HepG2 (cell line): ENCODE measurements around the gene EPS8L3. TPM values are rescaled to one million over a fixed set of nuclear protein-coding genes. Genes with fewer than 3 reads are reported as not detected.

Source experiments
- ATAC-seq: fragments of 200-7000 bp; cut with Tn5 transposase; 3 replicates; pipeline ENCODE4 v1.9.1; 2020; ENCODE audit warnings: mild to moderate bottlenecking, moderate library complexity
- BruUV-seq: library from RNA; stranded (reverse); fragments of 400-500 nt; replicated peaks from 2 replicates; lab custom pipeline; 2021; lab: Mats Ljungman, UMichigan
- CTCF ChIA-PET: fragments of 300-600 bp; formaldehyde crosslinking; extraction: SDS; loops from one replicate; lab custom pipeline; 2021; ENCODE audit warnings: low total read pairs, inconsistent platforms, low intra/inter-chr PET ratio; lab: Yijun Ruan, JAX
- POLR2A ChIA-PET: fragments of 350-600 bp; sonication (Branson Sonifier 250); formaldehyde crosslinking; loops from one replicate; lab custom pipeline; 2020; ENCODE audit warnings: antibody characterized with exemption, inconsistent platforms; lab: Yijun Ruan, JAX
- DNase-seq: peaks from one replicate; pipeline ENCODE4 v3.0.0-alpha.2; 2015; ENCODE audit warnings: low spot score
- FAIRE-seq: peaks from 3 replicates; lab custom pipeline; 2011; peaks lifted over from hg19 to GRCh38; lab: Jason Lieb, UNC
- H2AFZ ChIP-seq: one replicate; pipeline ENCODE4 v1.6.1; 2011; ENCODE audit warnings: low read length, inconsistent platforms
- H3K27ac ChIP-seq: fragments of 300-600 bp; 3 replicates; pipeline ENCODE4 v1.8.0; 2011; ENCODE audit warnings: mixed run types, mild to moderate bottlenecking, mixed read lengths, low read length, inconsistent platforms; ENCODE audit not compliant: insufficient read depth; ENCODE audit errors: extremely low read length
- H3K27me3 ChIP-seq, 2 experiments: fragments of 200-600 bp in 1 of 2; 2 replicates in 1 of 2; 3 replicates in 1 of 2; pipeline versions ENCODE4 v1.6.0 to v1.8.0; 2011; ENCODE audit warnings: low read length in 2 of 2, mild to moderate bottlenecking in 2 of 2, moderate library complexity in 2 of 2, inconsistent platforms in 1 of 2; ENCODE audit not compliant: insufficient read depth in 2 of 2, control insufficient read depth in 1 of 2
- H3K36me3 ChIP-seq, 2 experiments: fragments of 200-600 bp in 1 of 2; replicated peaks in 1 of 2; 2 replicates in 1 of 2; 3 replicates in 1 of 2; pipeline versions ENCODE4 v1.5.1 to v1.8.0; 2011; ENCODE audit warnings: low read length in 2 of 2, inconsistent platforms in 1 of 2; ENCODE audit not compliant: insufficient read depth in 2 of 2, control insufficient read depth in 1 of 2
- H3K4me1 ChIP-seq: 2 replicates; pipeline ENCODE4 v1.5.1; 2012; ENCODE audit warnings: low read length, inconsistent platforms; ENCODE audit not compliant: insufficient read depth
- H3K4me2 ChIP-seq: 2 replicates; pipeline ENCODE4 v1.6.0; 2011; ENCODE audit warnings: low read depth, low read length, inconsistent platforms
- H3K4me3 ChIP-seq, 3 experiments: fragments of 200-600 bp in 1 of 3; sonication (generic), shearing (Covaris generic) in 1 of 3; replicated peaks in 1 of 3; 2 replicates each; pipeline ENCODE4 v1.5.1; 2011 to 2016; ENCODE audit warnings: low read length in 3 of 3, inconsistent platforms in 2 of 3, low read depth in 2 of 3, mild to moderate bottlenecking in 2 of 3, control low read depth in 1 of 3, mixed read lengths in 1 of 3; ENCODE audit not compliant: insufficient read depth in 1 of 3
- H3K79me2 ChIP-seq: one replicate; pipeline ENCODE4 v1.6.1; 2011; ENCODE audit warnings: low read length, inconsistent platforms; ENCODE audit not compliant: insufficient read depth
- H3K9ac ChIP-seq: 2 replicates; pipeline ENCODE4 v1.6.0; 2011; ENCODE audit warnings: mild to moderate bottlenecking, low read depth, low read length, inconsistent platforms; ENCODE audit not compliant: insufficient read depth
- H3K9me3 ChIP-seq: 2 replicates; pipeline ENCODE4 v1.5.1; 2012; ENCODE audit warnings: mild to moderate bottlenecking, low read length
- H4K20me1 ChIP-seq: 2 replicates; pipeline ENCODE4 v1.6.0; 2011; ENCODE audit warnings: inconsistent platforms, mild to moderate bottlenecking, low read length, moderate library complexity; ENCODE audit not compliant: insufficient read depth
- ARID5B ChIP-seq: IDR thresholded peaks from 2 replicates; pipeline ENCODE4 v1.4.0; 2020; ENCODE audit warnings: mild to moderate bottlenecking, missing genetic modification reagents
- CREM ChIP-seq, 2 experiments: sonication (generic) in 1 of 2; formaldehyde crosslinking in 1 of 2; IDR thresholded peaks; 2 replicates each; pipeline versions ENCODE4 v1.4.0 to v1.6.1; 2016 to 2020; ENCODE audit warnings: antibody characterized with exemption in 1 of 2, mild to moderate bottlenecking in 1 of 2, missing genetic modification reagents in 1 of 2
- CSRNP1 ChIP-seq: sonication (generic); formaldehyde crosslinking; IDR thresholded peaks from 2 replicates; pipeline ENCODE4 v1.8.1; 2023; ENCODE audit warnings: mild to moderate bottlenecking, missing genetic modification reagents
- E2F1 ChIP-seq: sonication (generic); formaldehyde crosslinking; IDR thresholded peaks from 2 replicates; pipeline ENCODE4 v1.5.0; 2020; ENCODE audit warnings: missing genetic modification reagents
- ETV5 ChIP-seq: IDR thresholded peaks from 2 replicates; pipeline ENCODE4 v1.6.1; 2018; ENCODE audit warnings: missing biosample characterization, missing genetic modification reagents, inconsistent platforms, borderline replicate concordance
- HMG20A ChIP-seq: IDR thresholded peaks from 2 replicates; pipeline ENCODE4 v1.6.1; 2016; ENCODE audit warnings: borderline replicate concordance
- IRF2 ChIP-seq: IDR thresholded peaks from 2 replicates; pipeline ENCODE4 v1.6.1; 2018; ENCODE audit warnings: missing genetic modification reagents, missing compliant biosample characterization
- KDM3A ChIP-seq: IDR thresholded peaks from 2 replicates; pipeline ENCODE4 v1.6.1; 2018; ENCODE audit warnings: low read depth, missing compliant biosample characterization
- MED1 ChIP-seq: sonication (generic); formaldehyde crosslinking; IDR thresholded peaks from 2 replicates; pipeline ENCODE4 v1.4.0; 2020; ENCODE audit warnings: missing genetic modification reagents
- MEF2D ChIP-seq: sonication (generic); formaldehyde crosslinking; IDR thresholded peaks from 2 replicates; pipeline ENCODE4 v1.5.1; 2020; ENCODE audit warnings: mild to moderate bottlenecking, missing genetic modification reagents
- MEIS2 ChIP-seq: sonication (generic); formaldehyde crosslinking; IDR thresholded peaks from 2 replicates; pipeline ENCODE4 v1.9.0; 2021; ENCODE audit warnings: mild to moderate bottlenecking, missing genetic modification reagents
- RBM22 ChIP-seq: fragments of 200-400 bp; formaldehyde crosslinking; optimal IDR thresholded peaks from 2 replicates; pipeline ENCODE3; 2017; ENCODE audit warnings: mild to moderate bottlenecking, low read length, moderate library complexity
- ZNF274 ChIP-seq: sonication (generic); formaldehyde crosslinking; IDR thresholded peaks from 2 replicates; pipeline ENCODE4 v1.5.1; 2020; ENCODE audit warnings: mild to moderate bottlenecking, missing genetic modification reagents
- ZNF337 ChIP-seq: sonication (generic); formaldehyde crosslinking; IDR thresholded peaks from 2 replicates; pipeline ENCODE4 v1.5.1; 2020; ENCODE audit warnings: missing genetic modification reagents, low read depth, mild to moderate bottlenecking, borderline replicate concordance
- ZNF547 ChIP-seq: sonication (generic); formaldehyde crosslinking; IDR thresholded peaks from 2 replicates; pipeline ENCODE4 v1.5.1; 2020; ENCODE audit warnings: mild to moderate bottlenecking, missing genetic modification reagents
- WGBS: methylation state at CpG from one replicate; pipeline ENCODE4 v1.1.6; 2017; ENCODE audit warnings: low lambda C conversion rate; 5-methylcytosine and 5-hydroxymethylcytosine counted together
- in situ Hi-C: cut with HindIII; loops from 2 replicates; pipeline ENCODE4 v1.10.0; 2017; ENCODE audit warnings: low pct_unique_long_range_greater_than_20kb; ENCODE audit not compliant: extremely low pct_ligation_motif_present
- intact Hi-C: fragments of 100-400 bp; cut with micrococcal nuclease; formaldehyde crosslinking; loops from one replicate; pipeline ENCODE4 v1.10.0; 2022; ENCODE audit not compliant: unreplicated experiment
- polyA plus RNA-seq, 8 experiments: library from polyadenylated mRNA; depleted of rRNA in 3 of 8; stranded (reverse) in 7 of 8; unstranded in 1 of 8; fragments of >200 nt; fragmentation: Illumina TruSeq in 4 of 8; extraction: Trizol in 4 of 8; gene quantifications; 2 replicates each; pipeline versions ENCODE4 v1.2.1 to v1.2.3, GENCODE V29; 2011 to 2016; ENCODE audit warnings: low read depth in 4 of 8, missing spikeins in 1 of 8, mixed read lengths in 1 of 8; ENCODE audit not compliant: insufficient read depth in 1 of 8
- total RNA-seq, 5 experiments: library from RNA; depleted of rRNA; stranded (reverse); fragments of >200 nt; fragmentation: Illumina TruSeq; extraction: Trizol; gene quantifications; 2 replicates each; pipeline ENCODE4 v1.2.3, GENCODE V29; 2016; ENCODE audit warnings: low read depth in 1 of 5

The EPS8L3 gene
- total and polyA plus RNA-seq, 2 of the 13 experiments (the other 11 are each of a cell fraction or from before 2014, with no cell fraction given), result 18.2 to 106 TPM

- Histone ChIP-seq H3K9ac (peak overlapping the region; percentile 39), H3K27me3 (no peaks in the 10 kb centered on the region), H3K4me1 (peaks cover 82% of the 10 kb centered on the region), H3K27ac (peak overlapping the region; percentile 60), H3K4me3 (peak overlapping the region in 2 of 3 experiments; percentile 1 to 54; a peak in 3 of 6 replicates), H2AFZ (peak overlapping the region; percentile 31), H4K20me1 (no peaks in the 10 kb centered on the region), H3K4me2 (peak overlapping the region; percentile 69), H3K36me3 (no peaks in the 10 kb centered on the region), H3K79me2 (no peaks in the 10 kb centered on the region), H3K9me3 (no peaks in the 10 kb centered on the region)
- WGBS, result 22% methylated on average over 9 of the region's 12 CpGs
- BruUV-seq, result no TSS peak
- DNase-seq, result peak; percentile 70
- ATAC-seq, result peak; percentile 68
- ChIA-PET CTCF (interaction anchor here (1.2 kb wide), 1 partner anchor 193 kb away, joined by 4 read pairs; the partner anchor contains the start of gene AHCYL1), POLR2A (interaction anchor here (0.7 to 1.5 kb wide), 4 partner anchors 14 to 244 kb away, joined by 3 to 4 read pairs (median 3); partner anchors contain the start of genes AHCYL1, GNAI3 and STRIP1)
- intact Hi-C loops (loop anchor here (5.0 kb wide), 2 partner anchors 121 to 191 kb away; partner anchors contain the start of genes AHCYL1 and CSF1), in situ Hi-C loops (no loop called here)
- peak; percentile 70 for FAIRE-seq
- TF ChIP-seq IRF2 (CRISPR knock-in tag) (peak; percentile 30; the same call in 1 of the 2 replicates), ARID5B (peak; percentile 34; the same call in 1 of the 2 replicates), MED1 (CRISPR knock-in tag) (peak; percentile 65; the same call in 1 of the 2 replicates), ZNF274 (CRISPR knock-in tag) (peak; percentile 59; the same call in 1 of the 2 replicates), ZNF547 (CRISPR knock-in tag) (0 out of 2 replicates have a peak, but pooled peaks have one; percentile 28), CREM (IDR thresholded peaks at IDR 0.05) (no peak), CREM (CRISPR knock-in tag; IDR thresholded peaks at IDR 0.05) (no peak), E2F1 (no peak), MEIS2 (peak; percentile 53; the same call in 1 of the 2 replicates), KDM3A (CRISPR knock-in tag) (peak; percentile 67; the same call in 1 of the 2 replicates), RBM22 (no peak), ZNF337 (no peak), HMG20A (CRISPR knock-in tag) (peak; percentile 26; the same call in 1 of the 2 replicates), MEF2D (CRISPR knock-in tag) (0 out of 2 replicates have a peak, but pooled peaks have one; percentile 20), CSRNP1 (CRISPR knock-in tag) (0 out of 2 replicates have a peak, but pooled peaks have one; percentile 47), ETV5 (peak; percentile 51; the same call in 1 of the 2 replicates)
These were observed 27.2 kb upstream of the EPS8L3 start for GRCh38 chr1:109790735-109791494.
